MM.1S (cell line): ENCODE results near the gene TNIK.

ENCODE experiments used
- DNase-seq: peaks from one replicate; pipeline ENCODE4 v3.0.0-alpha.2; 2015
- H2AFZ ChIP-seq: fragments of 300-600 bp; sonication (generic); 2 replicates; pipeline ENCODE4 v1.6.0; 2016; ENCODE audit warnings: antibody characterized with exemption, low read length
- H3F3A ChIP-seq: fragments of 300-600 bp; sonication (generic); 2 replicates; pipeline ENCODE4 v1.6.1; 2016; ENCODE audit warnings: mild to moderate bottlenecking, antibody characterized with exemption, low read length, moderate library complexity, mixed read lengths; ENCODE audit not compliant: insufficient read depth
- H3K27ac ChIP-seq: fragments of 300-600 bp; sonication (generic); 2 replicates; pipeline ENCODE4 v1.5.1; 2016; ENCODE audit warnings: mild to moderate bottlenecking, low read length
- H3K27me3 ChIP-seq: fragments of 300-600 bp; sonication (generic); replicated peaks from 2 replicates; pipeline ENCODE4 v1.6.0; 2016; ENCODE audit warnings: low read length; ENCODE audit not compliant: insufficient read depth
- H3K36me3 ChIP-seq: fragments of 300-600 bp; sonication (generic); replicated peaks from 2 replicates; pipeline ENCODE4 v1.6.1; 2016; ENCODE audit warnings: mild to moderate bottlenecking, low read length, mixed read lengths; ENCODE audit not compliant: insufficient read depth
- H3K4me1 ChIP-seq: fragments of 300-600 bp; sonication (generic); 2 replicates; pipeline ENCODE4 v1.6.1; 2016; ENCODE audit warnings: low read length, mixed read lengths
- H3K4me2 ChIP-seq: fragments of 300-600 bp; sonication (generic); 2 replicates; pipeline ENCODE4 v1.6.0; 2016; ENCODE audit warnings: low read depth, low read length
- H3K4me3 ChIP-seq: fragments of 300-600 bp; sonication (generic); 2 replicates; pipeline ENCODE4 v1.5.1; 2016; ENCODE audit warnings: low read length, mixed read lengths
- H3K79me2 ChIP-seq: fragments of 300-600 bp; sonication (generic); 2 replicates; pipeline ENCODE4 v1.6.1; 2016; ENCODE audit warnings: mixed run types, low read length, mixed read lengths
- H3K9ac ChIP-seq: fragments of 300-600 bp; sonication (generic); 2 replicates; pipeline ENCODE4 v1.6.1; 2016; ENCODE audit warnings: low read length, mixed read lengths
- H3K9me2 ChIP-seq: fragments of 300-600 bp; sonication (generic); replicated peaks from 2 replicates; pipeline ENCODE4 v1.6.1; 2016; ENCODE audit warnings: mild to moderate bottlenecking, low read length, mixed read lengths; ENCODE audit not compliant: insufficient read depth
- H3K9me3 ChIP-seq: fragments of 300-600 bp; sonication (generic); replicated peaks from 2 replicates; pipeline ENCODE4 v1.6.1; 2016; ENCODE audit warnings: mild to moderate bottlenecking, low read length, mixed read lengths; ENCODE audit not compliant: insufficient read depth
- H4K20me1 ChIP-seq: fragments of 300-600 bp; sonication (generic); 2 replicates; pipeline ENCODE4 v1.6.1; 2016; ENCODE audit warnings: mild to moderate bottlenecking, low read length, moderate library complexity, mixed read lengths; ENCODE audit not compliant: insufficient read depth
- EZH2 ChIP-seq: fragments of 300-600 bp; sonication (generic); optimal IDR thresholded peaks from 2 replicates; pipeline ENCODE3; 2017; ENCODE audit warnings: low read depth, mild to moderate bottlenecking, antibody characterized with exemption, low read length, mixed read lengths
- EZH2phosphoT487 ChIP-seq: fragments of 300-600 bp; sonication (generic); IDR thresholded peaks from 2 replicates; pipeline ENCODE4 v1.6.1; 2018; ENCODE audit warnings: antibody characterized with exemption, low read length
- TF ChIP-seq, protein P1 (sequence below): fragments of 300-600 bp; sonication (generic); IDR thresholded peaks from 2 replicates; pipeline ENCODE4 v1.5.1; 2016; ENCODE audit warnings: antibody characterized with exemption, low read length, mixed read lengths

TNIK gene

DNA sequence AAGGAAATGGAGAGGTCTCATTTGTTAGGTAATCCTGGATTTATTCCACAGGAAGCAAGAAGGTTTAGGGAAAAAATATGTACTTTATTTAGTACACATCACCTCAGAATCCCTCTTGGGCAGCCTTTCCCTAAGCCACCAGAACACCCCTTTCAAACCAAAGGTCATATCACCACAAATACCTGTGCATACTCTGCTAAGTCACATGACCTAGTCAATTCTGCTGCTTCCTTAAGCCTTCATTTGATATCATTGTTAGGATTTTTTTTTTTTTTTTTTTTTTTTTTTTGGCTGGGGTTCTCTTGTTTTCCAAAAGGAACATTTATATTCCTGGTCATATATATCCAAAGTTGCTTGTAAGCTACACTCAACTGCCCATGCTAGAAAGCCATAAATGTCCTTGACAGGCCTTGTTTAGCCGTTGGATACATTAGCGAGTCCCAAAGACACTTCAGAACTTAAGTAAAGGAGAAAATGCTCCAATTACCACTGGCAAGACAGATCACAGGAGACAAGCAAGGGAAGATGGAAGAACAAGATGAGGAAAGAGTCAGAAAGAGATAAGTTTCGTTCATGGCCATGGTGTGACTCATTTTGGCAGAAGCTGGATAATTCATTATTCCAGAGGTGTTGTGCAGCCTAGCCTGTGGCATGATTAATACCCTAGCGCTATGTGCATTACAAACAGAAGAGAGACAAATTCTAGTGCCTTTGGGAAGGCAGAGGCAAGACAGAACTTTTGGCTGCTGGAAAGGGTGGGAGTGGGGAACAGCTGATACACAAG, 278.1 kb downstream of the TNIK start:
- Histone ChIP-seq H3K27ac (no peak overlapping the region), H3K9me2 (no peaks in the 10 kb centered on the region), H3K79me2 (no peaks in the 10 kb centered on the region), H2AFZ (no peak overlapping the region), H3K9ac (no peak overlapping the region), H4K20me1 (no peaks in the 10 kb centered on the region), H3K27me3 (no peaks in the 10 kb centered on the region), H3F3A (no peaks in the 10 kb centered on the region), H3K9me3 (no peaks in the 10 kb centered on the region), H3K4me2 (no peak overlapping the region), H3K4me1 (peaks cover 7% of the 10 kb centered on the region), H3K4me3 (no peak overlapping the region), H3K36me3 (no peaks in the 10 kb centered on the region)
- no peak for TF ChIP-seq EZH2phosphoT487
- TF ChIP-seq EZH2, result no peak
- TF ChIP-seq, protein P1, sequence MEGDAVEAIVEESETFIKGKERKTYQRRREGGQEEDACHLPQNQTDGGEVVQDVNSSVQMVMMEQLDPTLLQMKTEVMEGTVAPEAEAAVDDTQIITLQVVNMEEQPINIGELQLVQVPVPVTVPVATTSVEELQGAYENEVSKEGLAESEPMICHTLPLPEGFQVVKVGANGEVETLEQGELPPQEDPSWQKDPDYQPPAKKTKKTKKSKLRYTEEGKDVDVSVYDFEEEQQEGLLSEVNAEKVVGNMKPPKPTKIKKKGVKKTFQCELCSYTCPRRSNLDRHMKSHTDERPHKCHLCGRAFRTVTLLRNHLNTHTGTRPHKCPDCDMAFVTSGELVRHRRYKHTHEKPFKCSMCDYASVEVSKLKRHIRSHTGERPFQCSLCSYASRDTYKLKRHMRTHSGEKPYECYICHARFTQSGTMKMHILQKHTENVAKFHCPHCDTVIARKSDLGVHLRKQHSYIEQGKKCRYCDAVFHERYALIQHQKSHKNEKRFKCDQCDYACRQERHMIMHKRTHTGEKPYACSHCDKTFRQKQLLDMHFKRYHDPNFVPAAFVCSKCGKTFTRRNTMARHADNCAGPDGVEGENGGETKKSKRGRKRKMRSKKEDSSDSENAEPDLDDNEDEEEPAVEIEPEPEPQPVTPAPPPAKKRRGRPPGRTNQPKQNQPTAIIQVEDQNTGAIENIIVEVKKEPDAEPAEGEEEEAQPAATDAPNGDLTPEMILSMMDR, result no peak
- no peak for DNase-seq

DNA sequence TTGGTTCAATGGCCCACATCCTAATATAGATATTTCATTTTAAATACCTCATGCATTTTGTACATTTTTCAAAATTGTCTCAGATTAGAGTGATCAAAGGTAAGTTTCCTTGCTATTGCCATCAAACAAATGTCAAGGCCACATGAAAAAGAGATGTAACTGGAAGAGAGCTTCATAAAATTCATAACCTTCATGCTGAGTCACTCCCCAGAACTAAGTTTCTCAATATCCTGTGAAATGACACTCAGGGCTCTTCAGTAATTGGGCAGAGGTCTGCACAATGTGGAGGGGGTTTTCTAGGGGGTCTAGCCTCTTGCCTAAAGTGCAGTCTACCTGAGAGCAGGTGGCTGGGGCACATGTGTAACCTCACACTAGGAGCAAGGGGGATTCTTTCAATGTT, 281.5 kb downstream of the TNIK start:
- Histone ChIP-seq H3K9me3 (no peaks in the 10 kb centered on the region), H2AFZ (no peak overlapping the region), H3K36me3 (no peaks in the 10 kb centered on the region), H3K79me2 (no peaks in the 10 kb centered on the region), H3K4me1 (no peaks in the 10 kb centered on the region), H3K27ac (no peak overlapping the region), H4K20me1 (no peaks in the 10 kb centered on the region), H3K9me2 (no peaks in the 10 kb centered on the region), H3K4me3 (no peak overlapping the region), H3F3A (no peaks in the 10 kb centered on the region), H3K27me3 (no peaks in the 10 kb centered on the region), H3K4me2 (no peak overlapping the region), H3K9ac (no peak overlapping the region)
- TF ChIP-seq, protein P1, result no peak
- TF ChIP-seq EZH2 (no peak), EZH2phosphoT487 (no peak)
- DNase-seq, result no peak

DNA sequence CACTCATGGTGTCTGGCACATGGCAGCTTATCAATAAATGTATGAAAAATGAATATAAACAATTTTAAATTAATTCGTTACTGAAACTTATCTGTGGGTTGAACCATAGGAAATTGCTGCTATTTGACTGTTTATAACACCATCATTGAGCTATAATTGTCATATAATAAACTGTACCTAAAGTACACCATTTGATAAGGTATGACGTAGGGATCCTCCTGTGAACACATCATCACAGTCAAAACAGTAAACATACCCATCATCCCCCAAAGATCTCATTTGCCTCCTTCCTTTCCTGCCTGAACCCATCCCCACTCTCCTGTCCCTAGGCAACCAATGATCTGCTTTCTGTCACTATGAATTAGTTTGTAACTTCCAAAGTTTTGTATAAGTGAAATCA, 282.7 kb downstream of the TNIK start:
- Histone ChIP-seq H3K27me3 (no peaks in the 10 kb centered on the region), H2AFZ (no peak overlapping the region), H3K4me3 (no peak overlapping the region), H3K79me2 (no peaks in the 10 kb centered on the region), H3K27ac (no peak overlapping the region), H3K9me3 (no peaks in the 10 kb centered on the region), H4K20me1 (no peaks in the 10 kb centered on the region), H3K36me3 (no peaks in the 10 kb centered on the region), H3K9me2 (no peaks in the 10 kb centered on the region), H3K4me2 (no peak overlapping the region), H3F3A (no peaks in the 10 kb centered on the region), H3K4me1 (no peaks in the 10 kb centered on the region), H3K9ac (no peak overlapping the region)
- no peak for DNase-seq
- no peak for TF ChIP-seq EZH2phosphoT487
- TF ChIP-seq, protein P1, result no peak
- TF ChIP-seq EZH2, result no peak
